ENCODE results near the gene HOXB13.

GRCh38 chr17:48776602-48777001 is 48.1 kb upstream of the HOXB13 start:
- TF ChIP-seq CTCF (IDR thresholded peaks at IDR 0.05) (no peak), EZH2phosphoT487 (IDR thresholded peaks at IDR 0.05) (no peak), EZH2 (IDR thresholded peaks at IDR 0.05) (no peak)
